Cardiac fibroblast (primary cell): ENCODE results near the gene NRXN3.

Experiments used
- DNase-seq, 2 donors: peaks; one replicate each; pipeline versions ENCODE4 v3.0.0 to v3.0.0-alpha.2; 2010; ENCODE audit warnings: low read depth in 2 of 2
- H3K4me3 ChIP-seq, 2 donors: replicated peaks in 1 of 2; 1 replicate in 1 of 2; 2 replicates in 1 of 2; pipeline ENCODE4 v1.5.1; 2011; ENCODE audit warnings: low read depth in 2 of 2, low read length in 2 of 2, mild to moderate bottlenecking in 2 of 2, moderate library complexity in 1 of 2
- CTCF ChIP-seq: IDR thresholded peaks from one replicate; pipeline ENCODE4 v1.5.1; 2011; ENCODE audit warnings: low read depth, mild to moderate bottlenecking, low read length, inconsistent platforms

NRXN3 gene

GRCh38 chr14:79242666-79243065, 1072.5 kb downstream of the NRXN3 start:
- TF ChIP-seq CTCF = no peak
- DNase-seq = no peak
- no peak overlapping the region for H3K4me3 ChIP-seq

- no peak for DNase-seq
- no peak overlapping the region for H3K4me3 ChIP-seq
- no peak for TF ChIP-seq CTCF
Observed at GRCh38 chr14:79246173-79246572, 1076.0 kb downstream of the NRXN3 start.

- no peak for TF ChIP-seq CTCF
Observed at GRCh38 chr14:79248126-79248525, 1078.0 kb downstream of the NRXN3 start.

GRCh38 chr14:79248771-79249170, 1078.6 kb downstream of the NRXN3 start:
- no peak overlapping the region for H3K4me3 ChIP-seq
- no peak for TF ChIP-seq CTCF
- no peak for DNase-seq

More at GRCh38 chr14:79248126-79248525, 1078.0 kb downstream of the NRXN3 start:
- no peak overlapping the region for H3K4me3 ChIP-seq
- DNase-seq = no peak

GRCh38 chr14:79251278-79251677, 1081.1 kb downstream of the NRXN3 start:
- no peak overlapping the region for H3K4me3 ChIP-seq
- no peak for DNase-seq
- TF ChIP-seq CTCF = no peak

- no peak for DNase-seq
- no peak for TF ChIP-seq CTCF
- no peak overlapping the region for H3K4me3 ChIP-seq
Observed at GRCh38 chr14:79253576-79253975, 1083.4 kb downstream of the NRXN3 start.

GRCh38 chr14:79254069-79254775, 1084.0 kb downstream of the NRXN3 start:
- H3K4me3 ChIP-seq = no peak overlapping the region
- peak; percentile 6 to 46 for DNase-seq
- TF ChIP-seq CTCF = no peak
